ENCODE measurements around the gene ZNF407. TPM values are rescaled to one million over a fixed set of nuclear protein-coding genes. Genes with fewer than 3 reads are reported as not detected.

The ZNF407 gene
- total RNA-seq, 1 experiment from 2014 or later = 8.2 TPM

DNA sequence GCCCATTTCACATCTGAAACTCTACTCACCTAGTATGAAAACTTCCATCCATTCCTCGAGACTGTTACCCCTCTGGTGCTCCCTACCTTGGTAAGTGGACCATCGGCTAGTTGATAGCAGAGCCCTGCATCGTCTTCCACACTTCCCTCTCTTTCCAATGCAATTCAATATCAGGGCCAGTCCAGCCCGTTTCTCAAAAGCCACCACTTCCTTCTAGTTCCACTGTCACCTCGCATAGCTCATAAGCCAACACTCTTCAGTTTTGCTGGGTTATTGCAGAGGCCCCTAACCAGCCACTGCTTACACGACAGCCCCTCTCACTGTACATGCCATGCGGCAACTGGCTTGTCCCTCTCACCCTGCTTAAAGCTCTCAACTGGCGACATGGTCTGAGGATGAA lies 10.2 kb upstream of the ZNF407 start:
- no peak for DNase-seq (ENCODE audit: low read depth)

DNA sequence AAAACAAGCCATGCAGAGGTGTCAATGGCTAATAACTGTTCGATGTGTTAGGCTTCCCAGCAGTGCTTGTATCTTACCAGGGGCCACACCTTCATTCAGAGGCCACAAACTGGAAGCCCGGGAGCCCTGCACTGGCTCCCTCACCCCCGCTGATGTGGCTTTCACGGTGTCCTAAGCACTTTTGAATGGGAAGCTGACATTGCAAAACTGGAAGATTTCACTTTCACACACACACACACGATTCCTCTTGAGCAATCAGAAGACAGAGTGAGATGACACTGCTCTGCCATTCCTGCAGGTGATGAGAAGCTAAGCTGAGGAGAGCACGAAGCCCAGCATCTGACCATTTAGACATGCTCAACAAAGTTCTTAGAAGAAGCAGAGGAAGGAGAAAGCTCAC lies 8.6 kb upstream of the ZNF407 start:
- no peak for DNase-seq (ENCODE audit: low read depth)

DNA sequence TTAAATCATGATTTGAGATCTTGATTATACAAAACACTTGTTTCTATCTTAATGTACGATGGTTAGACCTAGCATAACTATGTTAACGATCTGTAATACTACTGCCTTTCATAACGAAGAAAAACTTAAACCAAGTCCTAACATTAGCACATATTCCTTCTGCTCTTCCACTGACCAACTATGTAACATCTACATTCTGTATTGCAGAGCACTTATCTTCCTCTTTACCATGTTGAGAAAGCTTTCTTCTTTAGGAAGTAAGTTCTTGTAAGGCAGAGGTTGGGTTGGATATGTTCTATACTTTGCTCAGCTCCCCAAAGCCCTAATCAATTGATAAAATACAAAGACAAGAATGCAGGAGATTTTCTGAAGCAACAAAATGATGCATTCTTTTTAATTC lies 7.9 kb upstream of the ZNF407 start:
- DNase-seq (ENCODE audit: low read depth) = no peak

DNA sequence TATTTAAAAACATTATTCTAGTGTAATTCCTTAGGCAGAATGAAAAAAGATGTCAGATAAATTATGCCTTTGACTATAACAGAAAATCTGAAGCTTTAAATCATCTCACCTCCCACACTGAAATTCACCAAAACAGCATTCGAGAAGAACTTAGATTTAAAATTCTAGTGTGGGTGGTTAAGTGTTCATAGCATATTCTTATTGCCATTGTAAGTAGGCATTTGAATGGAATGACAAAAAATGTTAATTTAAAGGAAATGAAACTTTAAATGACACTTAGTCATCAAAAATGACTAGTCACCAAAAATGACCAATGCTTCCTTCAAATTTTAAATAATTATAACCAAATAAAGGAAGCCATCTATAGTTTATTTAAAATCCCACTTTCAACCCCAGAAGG lies 7.0 kb upstream of the ZNF407 start:
- DNase-seq (ENCODE audit: low read depth) = no peak

DNA sequence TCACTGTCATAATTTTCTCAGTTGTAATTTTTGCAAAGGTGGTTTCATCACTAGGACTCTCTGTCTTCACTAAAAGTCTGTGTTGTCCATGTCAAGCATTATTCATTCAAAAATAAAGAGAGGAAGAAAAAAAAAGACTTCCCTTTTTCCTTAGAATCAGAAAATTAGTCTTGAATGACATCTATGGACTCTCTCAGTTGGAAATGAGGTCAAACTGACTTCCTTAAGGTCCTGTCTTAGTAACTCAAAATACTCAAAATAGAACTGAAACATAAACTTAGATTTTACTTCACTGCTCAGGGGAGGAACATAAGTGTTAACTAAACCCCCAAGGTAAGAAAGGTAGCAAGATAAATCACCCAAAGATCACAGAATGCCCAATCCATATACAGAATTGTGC lies 2.2 kb upstream of the ZNF407 start:
- DNase-seq (ENCODE audit: low read depth) = no peak

DNA sequence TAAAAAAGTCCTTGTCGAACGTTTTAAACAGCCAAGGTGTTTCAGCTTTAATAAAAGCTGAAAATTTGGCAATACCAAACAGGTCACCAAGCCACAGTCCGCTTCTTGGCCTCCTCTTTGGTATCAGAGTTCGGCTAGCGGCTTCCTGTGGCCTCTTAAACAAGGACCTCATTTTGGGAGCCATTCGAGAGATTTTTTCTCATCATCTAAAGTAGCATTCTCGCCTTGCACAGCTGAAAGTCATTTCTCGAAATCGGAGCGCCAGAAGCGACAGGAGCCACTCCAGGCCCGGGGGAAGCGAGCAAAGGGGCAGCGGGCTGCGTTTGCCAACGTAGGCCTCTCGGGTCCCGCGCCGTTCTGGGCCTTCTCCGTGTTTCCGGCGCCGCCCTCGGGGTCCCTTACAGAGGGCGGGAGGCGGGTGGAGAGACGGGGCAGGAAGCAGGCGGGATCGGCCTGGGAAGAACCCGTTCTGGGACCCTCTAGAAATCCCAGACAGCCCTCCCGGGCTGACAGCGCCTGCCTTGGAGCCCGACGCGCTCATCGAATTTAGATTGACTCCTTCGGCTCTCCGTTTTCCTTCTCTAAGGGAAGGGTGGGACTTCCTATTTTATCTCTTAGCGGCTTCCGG lies 522 bp upstream of the ZNF407 start:
- DNase-seq (ENCODE audit: low read depth) = no peak

DNA sequence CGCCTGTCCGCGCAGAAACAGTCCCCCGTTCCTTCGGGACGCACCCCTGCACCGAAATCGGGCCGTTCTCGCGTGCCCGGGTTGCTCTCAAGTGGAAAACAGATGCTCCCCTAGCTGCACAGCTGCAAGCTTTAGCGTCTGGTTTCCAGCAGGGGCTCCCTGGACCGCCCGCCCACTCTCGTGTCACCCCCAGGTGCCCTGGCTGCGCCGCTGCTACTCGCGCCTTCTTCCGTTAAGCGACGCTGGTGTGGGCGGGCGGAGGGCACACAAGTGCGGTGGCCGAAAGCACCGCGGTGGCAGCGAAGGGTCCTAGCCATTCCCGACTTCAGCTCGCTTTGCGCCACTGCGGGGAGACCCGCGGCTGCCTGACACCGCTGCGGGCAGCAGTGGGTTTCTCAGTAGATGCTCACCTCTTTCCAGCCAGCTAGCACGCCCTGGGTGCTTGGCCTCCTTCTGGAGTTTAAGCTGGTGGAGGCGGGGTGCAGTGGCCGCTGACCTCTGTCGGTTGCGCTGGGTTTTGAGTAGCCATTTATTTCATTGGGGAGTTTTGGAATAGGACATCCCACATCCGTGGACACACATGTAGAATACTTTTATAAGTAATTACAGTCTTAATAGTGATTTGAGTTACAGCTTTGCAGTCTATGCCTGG lies 806 bp downstream of the ZNF407 start:
- peak; percentile 57 for DNase-seq (ENCODE audit: low read depth)

DNA sequence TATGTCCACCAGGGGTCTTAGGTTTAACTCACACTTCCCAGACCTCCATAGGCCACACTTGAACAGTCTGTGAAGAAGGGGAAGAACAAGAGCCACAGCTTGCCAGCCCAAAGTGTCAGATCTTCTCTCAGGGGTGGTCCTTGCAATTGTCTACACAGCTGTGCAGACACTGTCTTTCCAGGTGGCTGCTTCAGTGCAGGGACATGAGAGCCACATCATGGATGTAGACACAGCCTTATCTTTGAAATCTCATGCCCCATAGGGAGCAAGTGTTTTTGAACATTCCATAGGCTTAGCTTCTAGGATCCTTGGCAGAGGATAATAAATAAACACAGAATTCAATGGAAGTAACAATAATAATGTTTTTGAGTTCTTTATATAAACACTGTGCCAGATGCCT lies 6.7 kb downstream of the ZNF407 start:
- no peak for DNase-seq (ENCODE audit: low read depth)

DNA sequence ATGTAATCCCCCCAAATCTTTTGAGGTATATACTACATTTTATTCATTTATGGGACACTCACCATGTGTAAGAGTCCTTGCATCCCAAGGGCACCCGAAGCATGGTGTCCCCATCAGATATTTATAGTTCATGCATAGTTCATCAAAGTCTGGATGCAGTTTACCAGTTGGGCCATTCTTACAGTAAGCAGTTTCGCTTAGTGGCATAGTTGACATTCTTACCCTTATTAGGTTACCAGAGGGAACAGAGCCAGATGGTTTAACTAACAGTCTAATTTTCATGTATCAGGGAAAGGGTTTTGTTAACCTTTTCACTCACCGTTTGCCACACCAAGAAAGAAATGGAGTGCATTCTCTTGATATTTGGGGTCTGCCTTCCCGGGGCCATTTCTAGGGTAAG lies 7.1 kb downstream of the ZNF407 start:
- no peak for DNase-seq (ENCODE audit: low read depth)

DNA sequence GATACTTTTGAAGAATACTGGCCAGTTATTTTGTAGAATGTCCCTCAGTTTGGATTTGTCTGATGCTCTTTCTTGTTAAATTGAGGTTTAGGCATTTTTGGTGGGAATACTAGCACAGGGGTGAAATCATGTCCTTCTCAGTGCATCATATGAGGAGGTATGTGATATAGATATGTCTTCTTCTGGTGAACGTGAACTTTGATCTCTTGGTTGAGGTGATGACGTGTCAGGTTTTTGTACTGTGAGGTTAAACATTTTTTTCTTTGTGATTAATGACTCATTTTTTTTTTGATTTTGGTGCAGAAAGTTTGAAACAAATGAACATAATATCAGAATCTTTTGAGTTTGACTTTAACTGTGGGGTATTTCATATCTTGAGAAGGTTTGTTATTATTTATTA lies 11.0 kb downstream of the ZNF407 start:
- no peak for DNase-seq (ENCODE audit: low read depth)

DNA sequence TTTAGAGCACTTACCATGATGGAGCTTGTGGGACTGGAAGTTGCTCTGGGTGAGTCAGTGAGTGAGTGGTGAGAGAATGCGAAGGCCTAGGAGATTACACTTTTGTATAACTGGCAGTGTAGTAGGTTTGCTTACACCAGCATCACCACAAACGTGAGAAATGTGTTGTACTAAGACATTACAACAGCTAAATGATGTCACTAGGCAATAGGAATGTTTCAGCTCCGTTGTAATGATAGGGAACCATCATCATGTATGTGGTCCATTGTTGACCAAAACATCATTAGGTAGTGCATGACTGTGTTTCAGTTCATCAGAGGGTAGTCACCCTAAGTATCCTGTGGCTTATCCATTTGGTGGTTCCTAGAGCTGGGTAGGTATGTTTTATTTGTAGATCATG lies 11.9 kb downstream of the ZNF407 start:
- DNase-seq (ENCODE audit: low read depth) = peak; percentile 66

DNA sequence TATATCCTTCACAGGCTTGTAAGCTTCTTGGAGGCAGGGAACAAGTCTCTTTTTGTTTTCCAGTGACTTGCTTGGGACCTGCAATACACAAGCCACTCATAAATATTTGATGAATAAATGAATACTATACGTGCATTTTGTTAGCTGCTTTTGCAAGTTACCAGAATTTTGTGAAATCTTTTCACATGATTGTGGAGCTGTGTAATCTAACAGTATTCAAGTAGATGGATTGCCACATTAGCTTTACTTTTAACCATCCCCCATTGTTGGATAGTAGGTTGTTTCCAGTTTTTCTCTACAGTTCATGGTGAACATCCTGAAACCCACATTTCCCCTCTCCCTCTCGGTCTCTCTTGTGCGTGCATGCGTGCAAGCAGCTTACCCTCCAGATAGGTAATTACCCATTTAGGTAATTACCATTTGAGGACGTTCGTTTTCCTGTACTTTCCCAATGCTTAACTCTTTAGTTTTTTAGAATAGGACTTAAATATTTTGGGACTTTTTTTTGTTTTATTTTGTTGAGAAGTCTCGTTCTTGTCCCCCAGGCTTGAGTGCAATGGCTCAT lies 12.5 kb downstream of the ZNF407 start:
- DNase-seq (ENCODE audit: low read depth) = no peak

DNA sequence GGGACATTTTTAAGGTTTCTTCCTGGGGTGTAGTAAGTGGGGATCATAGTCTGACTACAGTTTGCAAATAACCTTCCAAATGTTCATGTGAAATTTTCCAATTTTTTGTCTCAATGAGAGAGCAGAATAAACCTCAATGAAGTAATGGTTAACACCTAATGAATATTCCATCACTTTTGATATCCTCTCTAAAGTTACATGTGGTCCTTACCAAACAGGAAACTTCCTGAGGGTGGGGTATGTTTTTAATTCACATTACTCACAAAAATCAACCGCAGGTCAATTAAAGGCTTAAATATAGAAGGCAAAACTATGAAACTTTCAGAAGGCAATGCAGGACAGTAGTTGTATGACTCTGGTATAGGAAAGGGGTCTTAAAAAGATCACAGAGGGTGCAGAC lies 13.2 kb downstream of the ZNF407 start:
- no peak for DNase-seq (ENCODE audit: low read depth)

DNA sequence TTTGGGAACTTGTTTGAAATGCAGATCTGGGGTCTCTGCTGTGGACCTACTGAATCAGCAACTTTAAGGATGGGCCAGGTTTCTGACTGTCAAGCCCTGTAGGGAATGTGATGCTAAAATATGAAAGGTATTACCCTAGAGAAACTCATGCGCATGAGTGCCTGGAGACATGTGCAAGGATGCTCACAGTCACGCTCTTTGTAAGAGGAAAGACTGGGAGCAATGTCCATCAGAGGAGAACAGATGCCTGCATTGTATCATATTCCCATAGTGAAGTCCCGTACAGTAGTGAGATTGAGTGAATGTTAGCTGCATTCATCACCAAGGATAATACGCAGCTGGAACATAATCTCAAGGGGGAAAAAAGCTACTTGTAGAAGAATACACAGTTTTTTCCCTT lies 14.1 kb downstream of the ZNF407 start:
- DNase-seq (ENCODE audit: low read depth) = no peak

DNA sequence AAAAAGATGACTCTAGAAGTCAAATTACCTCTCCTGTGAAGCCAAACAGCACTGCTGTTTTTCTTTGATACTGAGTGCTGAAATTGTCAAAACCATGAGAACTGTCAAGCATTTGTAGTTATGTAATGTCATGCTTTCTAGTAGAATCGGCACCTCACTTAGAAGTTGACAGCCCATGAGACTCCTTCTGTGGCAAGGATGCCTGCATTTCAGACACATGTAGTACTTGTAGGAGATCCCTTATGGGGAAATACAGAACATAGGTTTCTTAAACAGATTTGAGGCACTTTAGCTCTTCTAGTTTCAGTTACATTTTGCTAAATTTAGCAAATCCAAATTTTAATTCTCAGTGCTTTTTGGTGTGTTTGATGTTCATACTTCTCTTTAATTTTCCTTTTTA lies 15.7 kb downstream of the ZNF407 start:
- no peak for DNase-seq (ENCODE audit: low read depth)

DNA sequence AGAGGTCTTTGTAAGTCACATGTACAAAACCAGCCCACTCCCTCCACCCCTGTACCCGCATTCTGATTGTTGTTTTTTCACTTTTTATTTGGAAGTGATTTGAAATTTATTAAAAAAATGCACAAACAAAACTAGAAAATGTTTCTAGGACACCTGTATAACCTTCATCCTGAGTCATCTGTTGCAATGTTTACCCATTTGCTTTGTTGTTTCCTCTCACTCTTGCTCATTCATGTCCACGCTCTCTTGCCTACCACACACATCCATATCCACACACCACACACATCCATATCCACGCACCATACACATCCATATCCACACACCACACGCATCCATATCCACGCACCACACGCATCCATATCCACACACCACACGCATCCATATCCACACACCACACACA lies 18.8 kb downstream of the ZNF407 start:
- DNase-seq (ENCODE audit: low read depth) = no peak

DNA sequence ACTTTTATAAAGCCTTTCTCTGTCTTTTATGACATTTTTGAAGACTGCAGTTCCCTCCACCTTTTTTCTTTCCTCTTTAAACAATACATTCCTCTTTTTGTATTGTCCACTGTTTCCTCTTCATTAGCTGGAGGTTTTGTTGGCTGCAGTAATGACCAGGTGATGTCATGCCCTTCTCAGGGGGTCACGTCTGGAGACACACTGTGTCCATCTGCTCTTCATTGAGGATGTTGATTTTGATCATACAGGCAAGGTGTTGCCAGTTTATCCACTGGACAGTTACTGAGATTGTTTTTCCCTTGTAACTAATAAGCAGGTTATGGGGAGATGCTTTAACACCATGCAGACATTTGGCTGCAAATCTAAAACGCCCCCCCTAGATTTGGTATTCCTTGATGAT lies 19.8 kb downstream of the ZNF407 start:
- DNase-seq (ENCODE audit: low read depth) = no peak

DNA sequence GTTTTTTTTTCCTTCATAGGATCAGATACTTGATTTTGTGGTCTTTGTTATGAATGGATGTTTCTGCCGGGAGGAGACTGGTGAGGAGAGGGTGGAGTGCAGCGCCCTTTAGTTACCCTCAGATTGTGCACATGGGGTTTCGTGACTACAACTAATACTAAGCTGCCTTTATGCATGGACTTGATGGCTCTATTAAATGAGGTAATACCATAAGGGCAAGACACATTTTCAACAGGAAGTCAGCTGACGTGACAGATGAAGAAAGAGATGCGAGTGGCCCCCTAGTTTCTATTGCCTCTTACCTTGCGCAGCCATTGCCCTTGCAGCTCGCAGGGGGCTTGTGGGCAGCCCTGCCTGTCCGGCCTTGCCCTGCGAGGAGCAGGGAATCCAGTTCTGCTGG lies 24.4 kb downstream of the ZNF407 start:
- no peak for DNase-seq (ENCODE audit: low read depth)

DNA sequence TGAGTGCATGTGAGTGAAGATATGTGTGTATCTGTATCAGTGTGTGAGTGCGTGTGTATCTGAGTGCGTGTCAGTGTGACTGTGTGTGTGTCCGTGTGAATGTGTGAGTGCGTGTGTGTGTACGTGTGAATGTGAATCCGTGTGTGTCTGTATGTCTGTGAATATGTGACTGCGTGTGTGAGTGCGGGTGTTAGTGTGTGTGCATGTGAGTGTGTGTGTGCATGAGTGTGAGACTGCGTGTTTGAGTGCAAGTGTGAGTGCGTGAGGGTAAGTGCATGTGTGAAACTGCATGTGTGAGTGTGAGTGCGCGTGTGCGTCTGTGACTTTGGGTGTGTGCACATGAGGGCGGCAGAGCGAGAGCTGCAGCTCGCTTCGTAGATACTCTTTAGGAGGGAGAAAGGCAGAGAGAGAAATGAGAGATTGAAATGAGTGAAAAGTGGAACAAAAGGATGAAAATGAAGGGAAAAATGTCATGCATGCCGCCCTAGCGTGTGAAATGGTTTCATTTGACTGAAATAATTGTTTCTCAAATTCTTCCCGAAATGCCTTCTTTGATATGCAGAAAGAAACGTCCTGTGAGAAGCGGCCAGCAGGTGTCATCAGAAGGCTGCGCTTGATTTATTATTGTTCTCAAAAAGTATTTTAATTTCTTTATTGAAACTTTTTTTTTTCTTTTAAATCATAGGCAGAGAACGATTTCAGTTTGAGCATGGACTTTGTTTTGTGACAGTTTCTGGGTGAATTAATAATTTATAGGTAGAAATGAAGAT lies 25.6 kb downstream of the ZNF407 start:
- no peak for DNase-seq (ENCODE audit: low read depth)

DNA sequence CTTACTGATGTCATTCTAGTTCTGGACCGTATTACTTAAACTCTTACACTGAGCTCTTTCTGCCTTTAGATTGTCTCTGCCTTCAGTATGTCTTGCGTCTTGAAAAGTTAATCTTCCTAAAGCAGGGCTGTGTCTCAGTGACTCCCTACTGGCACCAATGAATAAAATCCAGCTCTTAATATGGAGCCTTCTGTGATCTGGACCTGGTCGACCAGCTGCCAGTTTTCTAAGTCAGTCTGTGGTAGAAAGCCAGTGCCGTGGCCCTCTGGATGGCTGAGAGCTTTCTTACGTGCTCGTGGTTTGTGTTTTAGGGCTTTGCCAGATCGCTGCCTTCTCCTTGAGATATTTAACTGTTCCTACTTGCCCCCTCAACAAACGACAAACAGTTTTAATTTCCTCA lies 26.8 kb downstream of the ZNF407 start:
- DNase-seq (ENCODE audit: low read depth) = no peak

DNA sequence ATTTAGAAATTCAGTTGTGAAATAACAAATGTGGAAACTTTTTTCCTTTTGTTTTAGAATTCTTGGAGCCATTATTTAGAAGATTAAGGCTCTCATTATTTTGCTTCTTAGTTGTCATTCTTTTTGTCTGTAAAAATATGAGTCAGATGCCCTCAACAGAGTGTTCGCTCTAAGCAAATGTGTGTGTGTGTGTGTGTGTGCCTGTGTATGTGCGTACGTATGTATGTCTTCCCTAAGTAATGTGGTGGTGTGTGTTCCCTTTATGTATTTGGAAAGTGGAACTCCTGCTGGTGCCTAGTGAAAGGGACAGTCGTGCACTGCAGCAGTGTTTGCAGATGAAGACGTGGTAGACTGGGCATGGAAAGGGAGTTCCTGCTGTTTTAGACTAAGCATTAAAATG lies 27.5 kb downstream of the ZNF407 start:
- DNase-seq (ENCODE audit: low read depth) = no peak

DNA sequence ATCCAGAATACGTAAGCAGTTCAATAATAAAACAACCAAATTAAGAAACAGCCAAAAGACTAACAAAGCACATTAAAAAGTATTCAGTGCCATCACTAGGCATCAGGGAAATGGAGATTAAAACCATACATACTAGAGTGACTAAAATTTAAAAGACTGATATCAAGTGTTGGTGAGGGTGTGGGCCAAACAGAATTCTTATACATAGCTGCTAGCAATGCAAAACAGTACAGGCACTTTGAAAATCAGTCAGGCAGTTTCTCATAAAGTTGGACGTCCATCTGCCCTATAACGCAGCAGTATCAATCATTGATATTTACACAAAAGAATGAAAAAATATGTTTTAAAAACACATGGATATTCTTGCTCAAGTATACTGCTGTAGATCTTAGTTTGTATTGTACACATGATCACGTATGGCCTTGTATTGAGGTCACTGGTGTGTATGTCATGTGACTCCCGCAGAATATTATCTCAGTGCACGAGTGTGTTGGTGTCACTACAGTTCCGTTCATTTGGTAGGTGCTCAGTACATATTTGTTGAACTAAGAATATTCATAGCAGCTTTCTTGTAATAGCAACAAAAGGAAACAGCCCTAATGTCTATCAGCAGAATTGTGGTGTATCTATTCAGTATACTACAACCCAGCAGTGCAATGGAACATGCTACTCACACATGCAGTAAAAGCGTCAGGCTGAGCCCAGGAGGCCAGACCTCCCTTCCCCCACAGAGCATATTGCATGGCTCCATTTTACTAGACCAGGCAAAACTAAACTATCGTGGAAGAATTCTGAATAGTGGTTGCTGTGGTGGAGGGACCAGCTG lies 28.6 kb downstream of the ZNF407 start:
- DNase-seq (ENCODE audit: low read depth) = no peak
